Liver (tissue), 9 donors: ENCODE results near the gene ZNF821. TPM values are rescaled to one million over a fixed set of nuclear protein-coding genes. Genes with fewer than 3 reads are reported as not detected.

Source experiments
- DNase-seq: peaks from one replicate; pipeline ENCODE4 v3.0.0-alpha.2; 2017; ENCODE audit warnings: low spot score
- H3K27ac ChIP-seq, 2 donors: one replicate each; pipeline ENCODE4 v1.7.0; 2013; ENCODE audit warnings: inconsistent platforms in 2 of 2, low read length in 2 of 2, control low read depth in 1 of 2, low read depth in 1 of 2, mild to moderate bottlenecking in 1 of 2
- H3K27me3 ChIP-seq, 4 donors: one replicate each; pipeline versions ENCODE4 v1.6.1 to v1.7.0; 2013; ENCODE audit warnings: low read length in 3 of 4, inconsistent platforms in 1 of 4, mild to moderate bottlenecking in 1 of 4, moderate library complexity in 1 of 4; ENCODE audit not compliant: control insufficient read depth in 4 of 4, insufficient read depth in 4 of 4
- H3K36me3 ChIP-seq, 4 donors: one replicate each; pipeline versions ENCODE4 v1.6.1 to v1.7.0; 2013; ENCODE audit warnings: low read length in 3 of 4, mild to moderate bottlenecking in 3 of 4, low read depth in 1 of 4, moderate library complexity in 1 of 4; ENCODE audit not compliant: control insufficient read depth in 4 of 4, insufficient read depth in 3 of 4
- H3K4me1 ChIP-seq, 4 donors: one replicate each; pipeline versions ENCODE4 v1.6.1 to v1.7.0; 2013; ENCODE audit warnings: low read length in 3 of 4, mild to moderate bottlenecking in 3 of 4, moderate library complexity in 1 of 4; ENCODE audit not compliant: control insufficient read depth in 4 of 4, insufficient read depth in 4 of 4
- H3K4me3 ChIP-seq, 3 donors: one replicate each; pipeline versions ENCODE4 v1.6.1 to v1.7.0; 2013; ENCODE audit warnings: low read length in 3 of 3, control low read depth in 1 of 3, low read depth in 1 of 3, mild to moderate bottlenecking in 1 of 3
- H3K9ac ChIP-seq, 2 donors: one replicate each; pipeline ENCODE4 v1.7.0; 2013; ENCODE audit warnings: low read length in 2 of 2, mild to moderate bottlenecking in 2 of 2, moderate library complexity in 2 of 2, control low read depth in 1 of 2, low read depth in 1 of 2
- H3K9me3 ChIP-seq, 4 donors: one replicate each; pipeline versions ENCODE4 v1.6.1 to v1.7.0; 2013; ENCODE audit warnings: low read length in 3 of 4; ENCODE audit not compliant: control insufficient read depth in 4 of 4
- CTCF ChIP-seq: fragments of 150-350 bp; IDR thresholded peaks from 2 replicates; pipeline ENCODE4 v1.5.1; 2017; ENCODE audit warnings: improper control_type of control experiment, low read depth, low read length; ENCODE audit not compliant: missing input control
- EGR1 ChIP-seq, 2 donors: IDR thresholded peaks; 2 replicates each; pipeline ENCODE4 v1.6.1; 2016 to 2018; ENCODE audit warnings: antibody characterized with exemption in 2 of 2, low read depth in 2 of 2
- FOXA1 ChIP-seq: IDR thresholded peaks from 2 replicates; pipeline ENCODE4 v1.6.1; 2016; ENCODE audit warnings: antibody characterized with exemption
- FOXA2 ChIP-seq: IDR thresholded peaks from 2 replicates; pipeline ENCODE4 v1.6.1; 2016; ENCODE audit warnings: antibody characterized with exemption
- GABPA ChIP-seq, 2 donors: IDR thresholded peaks in 1 of 2; conservative IDR thresholded peaks in 1 of 2; 2 replicates each; pipeline ENCODE4 v1.6.1; 2016; ENCODE audit warnings: antibody characterized with exemption in 2 of 2, mild to moderate bottlenecking in 1 of 2, moderate library complexity in 1 of 2
- HNF4A ChIP-seq, 2 donors: conservative IDR thresholded peaks; 2 replicates each; pipeline ENCODE4 v1.6.1; 2016; ENCODE audit warnings: antibody characterized with exemption in 2 of 2, mild to moderate bottlenecking in 2 of 2
- HNF4G ChIP-seq: IDR thresholded peaks from 2 replicates; pipeline ENCODE4 v1.6.1; 2016; ENCODE audit warnings: antibody characterized with exemption
- NR2F2 ChIP-seq: IDR thresholded peaks from 2 replicates; pipeline ENCODE4 v1.6.1; 2016; ENCODE audit warnings: antibody characterized with exemption
- RAD21 ChIP-seq, 2 donors: IDR thresholded peaks; 2 replicates each; pipeline ENCODE4 v1.6.1; 2016; ENCODE audit warnings: antibody characterized with exemption in 2 of 2, mild to moderate bottlenecking in 2 of 2
- REST ChIP-seq: IDR thresholded peaks from 2 replicates; pipeline ENCODE4 v1.6.1; 2016; ENCODE audit warnings: antibody characterized with exemption, mild to moderate bottlenecking
- RXRA ChIP-seq, 2 donors: IDR thresholded peaks; 2 replicates each; pipeline ENCODE4 v1.6.1; 2017 to 2018; ENCODE audit warnings: antibody characterized with exemption in 2 of 2, mild to moderate bottlenecking in 1 of 2
- SP1 ChIP-seq: IDR thresholded peaks from 2 replicates; pipeline ENCODE4 v1.6.1; 2018; ENCODE audit warnings: antibody characterized with exemption, mild to moderate bottlenecking
- YY1 ChIP-seq: IDR thresholded peaks from 2 replicates; pipeline ENCODE4 v1.6.1; 2016; ENCODE audit warnings: antibody characterized with exemption, mild to moderate bottlenecking
- WGBS: extraction: QIAGEN DNeasy Blood & Tissue Kit; methylation state at CpG from one replicate; pipeline ENCODE4 v1.1.7; 2013; 5-methylcytosine and 5-hydroxymethylcytosine counted together
- polyA plus RNA-seq, 2 donors: library from polyadenylated mRNA; stranded (reverse) in 1 of 2; unstranded in 1 of 2; fragments of 200-250 nt in 1 of 2; fragments of >200 nt in 1 of 2; fragmentation: Nextera tagmentation in 1 of 2; extraction: Ambion mirVana in 1 of 2; gene quantifications; one replicate each; pipeline versions ENCODE4 v1.2.1 to v1.2.3, GENCODE V29; 2013 to 2015
- total RNA-seq, 2 donors: library from RNA; depleted of rRNA; stranded (reverse); fragments of >200 nt; gene quantifications; one replicate each; pipeline ENCODE4 v1.2.3, GENCODE V29; 2014
- TF ChIP-seq, protein P1 (sequence below): IDR thresholded peaks from 2 replicates; pipeline ENCODE4 v1.6.1; 2016; ENCODE audit warnings: antibody characterized with exemption
- donor health status: healthy.
- donor health status: healthy.
- donor health status: healthy.
- donor health status: healthy.
- donor health status: healthy.

The ZNF821 gene
- total and polyA plus RNA-seq, 4 donors = 1.0 to 3.0 (median 2.0) TPM

DNA sequence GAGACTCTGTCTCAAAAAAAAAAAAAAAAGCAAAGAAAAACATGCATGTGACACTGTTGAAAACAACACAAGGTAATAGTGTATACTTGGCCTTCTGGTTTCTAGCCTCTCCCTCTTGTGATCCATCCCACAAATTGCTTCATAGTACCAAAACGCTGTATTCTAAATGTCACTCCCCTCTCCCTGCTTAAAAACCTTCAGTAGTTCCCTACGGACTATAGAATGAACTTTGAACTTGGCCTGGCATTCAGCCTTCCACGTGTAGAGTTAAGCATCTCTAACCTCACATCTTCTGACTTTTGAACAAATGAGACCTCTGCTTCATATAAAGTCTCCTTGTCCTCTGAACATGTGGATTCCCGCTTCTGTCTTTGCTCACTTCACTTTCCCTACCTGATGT is 5.1 kb downstream of the ZNF821 start:
- 46% methylated on average over 4 of the region's 4 CpGs for WGBS
- H3K4me3 ChIP-seq = no peak overlapping the region
- H3K9me3 ChIP-seq = no peaks in the 10 kb centered on the region
- peaks cover 0 to 5% (median 4%) of the 10 kb centered on the region in 4 donors for H3K36me3 ChIP-seq
- H3K4me1 ChIP-seq = peaks cover 4 to 19% (median 12%) of the 10 kb centered on the region in 4 donors
- H3K27ac ChIP-seq = no peak overlapping the region
- no peaks in the 10 kb centered on the region for H3K27me3 ChIP-seq
- TF ChIP-seq HNF4G = no peak
- no peak for TF ChIP-seq RAD21 (IDR thresholded peaks at IDR 0.05)
- peak in 1 of 2 donors; percentile 45 for TF ChIP-seq RXRA (IDR thresholded peaks at IDR 0.05)
- TF ChIP-seq YY1 = no peak
- peak; percentile 59 for TF ChIP-seq HNF4A (conservative IDR thresholded peaks at IDR 0.05)
- no peak for TF ChIP-seq CTCF
- no peak overlapping the region for H3K9ac ChIP-seq
- DNase-seq = no peak

DNA sequence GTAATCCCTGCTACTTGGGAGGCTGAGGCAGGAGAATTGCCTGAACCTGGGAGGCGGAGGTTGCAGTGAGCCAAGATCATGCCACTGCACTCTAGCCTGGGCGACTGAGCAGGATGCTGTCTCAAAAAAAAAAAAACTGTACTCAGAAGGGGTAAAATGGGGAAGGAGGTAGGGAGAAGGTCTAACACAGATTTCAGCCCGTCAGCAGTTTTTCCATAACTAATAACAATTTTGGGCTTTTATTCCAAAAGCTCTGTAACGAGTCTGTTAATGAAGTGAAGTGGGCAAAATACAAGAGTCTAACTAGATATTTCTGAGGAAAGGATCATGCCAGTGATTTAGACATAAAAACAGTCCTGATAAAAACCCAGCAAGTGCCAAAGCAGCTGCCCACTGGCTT is 10.8 kb downstream of the ZNF821 start:
- no peaks in the 10 kb centered on the region for H3K4me1 ChIP-seq
- peaks cover 0 to 5% (median under 1%) of the 10 kb centered on the region in 4 donors for H3K36me3 ChIP-seq
- no peaks in the 10 kb centered on the region for H3K27me3 ChIP-seq
- H3K9ac ChIP-seq = no peak overlapping the region
- no peaks in the 10 kb centered on the region for H3K9me3 ChIP-seq
- WGBS = 92% methylated on average over 4 of the region's 4 CpGs
- no peak for DNase-seq
- no peak overlapping the region for H3K27ac ChIP-seq
- TF ChIP-seq FOXA2 (no peak), RXRA (IDR thresholded peaks at IDR 0.05) (no peak), RAD21 (IDR thresholded peaks at IDR 0.05) (no peak), SP1 (no peak), CTCF (no peak), NR2F2 (no peak), FOXA1 (no peak), REST (no peak), GABPA (IDR thresholded peaks at IDR 0.05 in 1 of 2, conservative IDR thresholded peaks at IDR 0.05 in 1 of 2) (no peak), EGR1 (IDR thresholded peaks at IDR 0.05; ENCODE audit: low read depth in 2 of 2) (no peak), YY1 (no peak), HNF4A (conservative IDR thresholded peaks at IDR 0.05) (no peak), HNF4G (no peak)
- TF ChIP-seq, protein P1, sequence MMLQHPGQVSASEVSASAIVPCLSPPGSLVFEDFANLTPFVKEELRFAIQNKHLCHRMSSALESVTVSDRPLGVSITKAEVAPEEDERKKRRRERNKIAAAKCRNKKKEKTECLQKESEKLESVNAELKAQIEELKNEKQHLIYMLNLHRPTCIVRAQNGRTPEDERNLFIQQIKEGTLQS = no peak
- H3K4me3 ChIP-seq = no peak overlapping the region
